SU-DHL-6 (cell line): ENCODE measurements around the gene CEP70.
"Not testable (repeated sequence)": the region's sequence is repeated elsewhere in the genome, so short reads cannot be mapped to it uniquely, and the experiment has no call there.

Source experiments
- H2AFZ ChIP-seq: fragments of 200-600 bp; sonication (generic); 2 replicates; pipeline ENCODE4 v1.6.1; 2014; ENCODE audit warnings: low read depth, mild to moderate bottlenecking, moderate library complexity, mixed read lengths, antibody characterized with exemption, low read length; ENCODE audit not compliant: severe bottlenecking
- H3F3A ChIP-seq: fragments of 200-600 bp; shearing (Covaris generic); 2 replicates; pipeline ENCODE4 v1.6.0; 2016; ENCODE audit warnings: antibody characterized with exemption, mild to moderate bottlenecking; ENCODE audit not compliant: insufficient read depth
- H3K27ac ChIP-seq: fragments of 200-600 bp; sonication (generic); 2 replicates; pipeline ENCODE4 v1.5.1; 2016; ENCODE audit warnings: low read depth, mild to moderate bottlenecking, low read length, moderate library complexity, mixed read lengths
- H3K27me3 ChIP-seq: fragments of 200-600 bp; sonication (generic), shearing (Covaris generic); 2 replicates; pipeline ENCODE4 v1.6.0; 2014; ENCODE audit warnings: mild to moderate bottlenecking, low read length
- H3K36me3 ChIP-seq: fragments of 200-600 bp; sonication (generic); 2 replicates; pipeline ENCODE4 v1.6.1; 2014; ENCODE audit warnings: mild to moderate bottlenecking, low read length, mixed read lengths
- H3K4me2 ChIP-seq: fragments of 300-600, 200-600 bp; shearing (Covaris generic), sonication (generic); 2 replicates; pipeline ENCODE4 v1.6.0; 2014; ENCODE audit warnings: low read length, low read depth, mild to moderate bottlenecking; ENCODE audit not compliant: poor library complexity, severe bottlenecking
- H3K4me3 ChIP-seq: fragments of 200-600 bp; sonication (generic); 2 replicates; pipeline ENCODE4 v1.5.1; 2014; ENCODE audit warnings: antibody characterized with exemption, low read length, mild to moderate bottlenecking, mixed read lengths; ENCODE audit not compliant: insufficient read depth, poor library complexity, severe bottlenecking
- H3K79me2 ChIP-seq: fragments of 200-600 bp; sonication (generic); 2 replicates; pipeline ENCODE4 v1.6.1; 2014; ENCODE audit warnings: mild to moderate bottlenecking, low read length, moderate library complexity; ENCODE audit not compliant: insufficient read depth
- H3K9ac ChIP-seq: fragments of 200-600 bp; sonication (generic); 2 replicates; pipeline ENCODE4 v1.7.0; 2014; ENCODE audit warnings: mild to moderate bottlenecking, low read length
- H3K9me2 ChIP-seq: fragments of 200-600 bp; sonication (generic); replicated peaks from 2 replicates; pipeline ENCODE4 v1.6.1; 2014; ENCODE audit warnings: low read length; ENCODE audit not compliant: insufficient read depth
- H3K9me3 ChIP-seq: fragments of 200-600 bp; sonication (generic); 2 replicates; pipeline ENCODE4 v1.6.1; 2014; ENCODE audit warnings: low read length, mixed read lengths; ENCODE audit not compliant: insufficient read depth
- H4K20me1 ChIP-seq: fragments of 200-600 bp; sonication (generic); 2 replicates; pipeline ENCODE4 v1.6.1; 2014; ENCODE audit warnings: low read depth, mild to moderate bottlenecking, antibody characterized with exemption, low read length, moderate library complexity, mixed read lengths
- CTCF ChIP-seq: fragments of 200-600 bp; sonication (generic); IDR thresholded peaks from one replicate; pipeline ENCODE4 v1.5.1; 2017; ENCODE audit warnings: antibody characterized with exemption, mild to moderate bottlenecking, low read length, moderate library complexity; ENCODE audit not compliant: insufficient read depth, poor library complexity, severe bottlenecking
- EZH2phosphoT487 ChIP-seq: fragments of 200-600 bp; sonication (generic), shearing (Covaris generic); conservative IDR thresholded peaks from 2 replicates; pipeline ENCODE4 v1.6.1; 2018; ENCODE audit warnings: mild to moderate bottlenecking, antibody characterized with exemption, low read length, moderate library complexity, mixed read lengths

The CEP70 gene

DNA sequence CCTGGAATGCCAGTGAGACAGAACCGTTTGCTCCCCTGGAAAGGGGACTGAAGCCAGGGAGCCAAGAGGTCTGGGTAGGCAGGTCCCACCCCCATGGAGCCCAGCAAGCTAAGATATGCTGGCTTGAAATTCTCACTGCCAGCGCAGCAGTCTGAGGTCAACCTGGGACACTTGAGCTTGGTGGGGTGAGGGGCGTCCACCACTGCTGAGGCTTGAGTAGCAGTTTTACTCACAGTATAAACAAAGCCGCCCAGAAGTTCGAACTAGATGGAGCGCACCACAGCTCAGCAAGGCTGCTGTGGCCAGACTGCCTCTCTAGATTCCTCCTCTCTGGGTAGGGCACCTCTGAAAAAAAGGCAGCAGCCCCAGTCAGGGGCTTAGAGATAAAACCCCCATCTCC lies 33.6 kb downstream of the CEP70 start:
- Histone ChIP-seq H4K20me1 (no peaks in the 10 kb centered on the region), H3K36me3 (no peaks in the 10 kb centered on the region), H3K9me3 (no peaks in the 10 kb centered on the region), H3K4me3 (no peak overlapping the region), H3K27me3 (no peaks in the 10 kb centered on the region), H3K9ac (no peak overlapping the region), H2AFZ (no peak overlapping the region), H3K27ac (no peak overlapping the region), H3K79me2 (no peaks in the 10 kb centered on the region), H3K4me2 (no peak overlapping the region), H3F3A (no peaks in the 10 kb centered on the region), H3K9me2 (no peaks in the 10 kb centered on the region)
- TF ChIP-seq CTCF = no peak
- TF ChIP-seq EZH2phosphoT487 = no peak

- H3K9me2 ChIP-seq = no peaks in the 10 kb centered on the region
- H3K4me2 ChIP-seq = no peak overlapping the region
- no peaks in the 10 kb centered on the region for H3K9me3 ChIP-seq
- no peaks in the 10 kb centered on the region for H4K20me1 ChIP-seq
- no peak overlapping the region for H3K27ac ChIP-seq
- no peak overlapping the region for H2AFZ ChIP-seq
- no peak for TF ChIP-seq CTCF
- TF ChIP-seq EZH2phosphoT487 = no peak
- no peaks in the 10 kb centered on the region for H3K27me3 ChIP-seq
- no peaks in the 10 kb centered on the region for H3F3A ChIP-seq
- no peak overlapping the region for H3K4me3 ChIP-seq
- H3K79me2 ChIP-seq = no peaks in the 10 kb centered on the region
- H3K36me3 ChIP-seq = no peaks in the 10 kb centered on the region
- no peak overlapping the region for H3K9ac ChIP-seq
Observed at GRCh38 chr3:138559134-138559533, 34.9 kb downstream of the CEP70 start.

GRCh38 chr3:138554775-138555174 lies 39.3 kb downstream of the CEP70 start:
- not testable (repeated sequence) for H3K9me3 ChIP-seq, H3K9ac ChIP-seq, H4K20me1 ChIP-seq, H3K9me2 ChIP-seq, H2AFZ ChIP-seq, H3F3A ChIP-seq, H3K79me2 ChIP-seq, H3K36me3 ChIP-seq, H3K27me3 ChIP-seq, H3K4me3 ChIP-seq, H3K27ac ChIP-seq, H3K4me2 ChIP-seq

DNA sequence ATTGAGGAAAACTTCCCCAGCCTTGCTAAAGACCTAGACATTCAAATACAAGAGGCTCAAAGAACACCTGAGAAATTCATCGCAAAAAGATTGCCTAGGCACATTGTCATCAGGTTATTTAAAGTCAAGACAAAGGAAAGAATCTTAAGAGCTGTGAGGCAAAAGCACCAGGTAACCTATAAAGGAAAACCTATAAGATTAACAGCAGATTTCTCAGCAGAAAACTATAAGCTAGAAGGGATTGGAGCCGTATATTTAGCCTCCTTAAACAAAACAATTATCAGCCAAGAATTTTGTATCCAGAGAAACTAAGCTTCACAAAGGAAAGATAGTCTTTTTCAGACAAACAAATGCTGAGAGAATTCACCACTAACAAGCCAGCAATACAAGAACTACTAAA lies 43.1 kb downstream of the CEP70 start:
- not testable (repeated sequence) for H4K20me1 ChIP-seq, H3F3A ChIP-seq, H3K9me3 ChIP-seq, H3K9ac ChIP-seq, H3K4me3 ChIP-seq, H3K27ac ChIP-seq, H3K36me3 ChIP-seq, H3K27me3 ChIP-seq, H3K4me2 ChIP-seq, H3K9me2 ChIP-seq, H3K79me2 ChIP-seq, H2AFZ ChIP-seq
